Kidney (tissue), 14 donors: ENCODE data around the gene ANKDD1B. TPM values are rescaled to one million over a fixed set of nuclear protein-coding genes. Genes with fewer than 3 reads are reported as not detected.

Experiments
- DNase-seq, 5 donors: peaks; one replicate each; pipeline ENCODE4 v3.0.0-alpha.2; 2013 to 2020
- FAIRE-seq: peaks from 2 replicates; lab custom pipeline; 2012; peaks lifted over from hg19 to GRCh38; lab: Jason Lieb, UNC
- H3K27ac ChIP-seq, 2 donors: one replicate each; pipeline ENCODE4 v1.7.0; 2013; ENCODE audit warnings: low read depth in 2 of 2, low read length in 2 of 2, inconsistent platforms in 1 of 2
- H3K27me3 ChIP-seq: one replicate; pipeline ENCODE4 v1.7.1; 2013; ENCODE audit warnings: low read length, inconsistent platforms; ENCODE audit not compliant: control insufficient read depth, insufficient read depth
- H3K36me3 ChIP-seq, 3 donors: one replicate each; pipeline versions ENCODE4 v1.7.0 to v1.7.1; 2013; ENCODE audit warnings: low read length in 3 of 3, control low read depth in 1 of 3, inconsistent platforms in 1 of 3; ENCODE audit not compliant: insufficient read depth in 3 of 3, control insufficient read depth in 2 of 3
- H3K4me1 ChIP-seq, 3 donors: one replicate each; pipeline versions ENCODE4 v1.7.0 to v1.7.1; 2013; ENCODE audit warnings: low read length in 3 of 3, inconsistent platforms in 1 of 3, low read depth in 1 of 3; ENCODE audit not compliant: control insufficient read depth in 2 of 3, insufficient read depth in 2 of 3
- H3K4me3 ChIP-seq, 3 donors: one replicate each; pipeline versions ENCODE4 v1.7.0 to v1.8.1; 2013; ENCODE audit warnings: low read length in 3 of 3, control low read depth in 1 of 3, inconsistent platforms in 1 of 3
- H3K9ac ChIP-seq, 3 donors: one replicate each; pipeline versions ENCODE4 v1.7.0 to v1.7.1; 2013; ENCODE audit warnings: low read length in 3 of 3, control low read depth in 1 of 3, inconsistent platforms in 1 of 3
- H3K9me3 ChIP-seq, 3 donors: one replicate each; pipeline versions ENCODE4 v1.7.0 to v1.7.1; 2013; ENCODE audit warnings: low read length in 3 of 3, control low read depth in 1 of 3, inconsistent platforms in 1 of 3; ENCODE audit not compliant: control insufficient read depth in 2 of 3, insufficient read depth in 1 of 3
- intact Hi-C: fragments of 100-400 bp; cut with DNase I; formaldehyde crosslinking; loops from one replicate; pipeline ENCODE4 v1.11.1; 2022
- polyA plus RNA-seq: library from polyadenylated mRNA; stranded (reverse); fragments of 350-450 nt; fragmentation: Illumina TruSeq; extraction: RNeasy Lipid Tissue Mini Kit (QIAGEN cat#74804); gene quantifications from one replicate; pipeline ENCODE4 v1.2.3, GENCODE V29; 2014; ENCODE audit warnings: low read depth, low replicate concordance; ENCODE audit not compliant: insufficient read depth
- total RNA-seq: library from RNA; stranded (reverse); fragmentation: NEBNext Ultra II Directional; extraction: Animal tissue kit (Norgen Biotek cat#: 25700); gene quantifications from one replicate; pipeline ENCODE4 v1.2.1, GENCODE V29; 2021
- TF ChIP-seq, protein P1 (sequence below): IDR thresholded peaks from 3 replicates; pipeline ENCODE4 v1.5.1; 2012; ENCODE audit warnings: mild to moderate bottlenecking, moderate library complexity, borderline replicate concordance; ENCODE audit not compliant: insufficient read depth; ENCODE audit errors: extremely low read depth
- donor health status: control.
- donor health status: control.
- donor health status: control.
- donor health status: control.
- donor health status: control.
- donor health status: DM: yes; HTN: yes; CAD: no.
- donor health status: Normal renal cell carcinoma (clear cell type).

Gene ANKDD1B
- total and polyA plus RNA-seq, 2 donors from 2014 or later, result 2.3 to 3.1 TPM

DNA sequence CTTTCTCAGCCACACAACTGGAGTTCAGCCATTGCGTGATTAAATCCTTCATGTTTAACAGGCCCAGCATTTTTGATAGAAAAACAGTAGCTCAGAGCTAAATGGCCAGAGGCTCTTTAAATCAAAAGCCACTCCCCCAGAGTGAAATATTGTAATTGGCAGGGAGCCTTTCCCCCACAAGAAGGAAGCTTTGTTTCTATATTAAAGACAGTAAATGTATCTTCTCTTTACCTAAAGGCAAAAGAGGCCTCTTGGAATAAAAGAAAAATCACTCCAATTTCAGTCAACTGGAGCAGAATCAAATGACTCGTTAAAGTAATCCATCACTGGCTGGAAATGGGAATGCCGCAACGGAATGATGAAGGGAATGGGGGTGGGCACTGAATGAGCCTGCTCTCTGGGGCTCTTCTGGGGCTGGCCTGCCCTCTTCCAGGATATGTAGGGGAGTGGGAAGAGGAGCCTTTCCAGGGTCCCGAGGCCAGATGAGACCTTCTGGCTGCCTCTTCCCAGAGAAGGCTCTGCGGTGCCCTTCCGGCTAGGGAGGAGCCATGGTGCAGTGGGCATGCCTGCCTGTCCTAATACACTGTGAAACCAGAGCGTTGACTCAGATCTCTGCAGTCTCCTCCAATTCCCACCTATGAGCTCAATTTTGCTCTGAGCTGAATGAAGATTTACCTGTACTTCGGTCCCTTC, 45.2 kb downstream of the ANKDD1B start:
- H3K9ac ChIP-seq, result peak overlapping the region; percentile 23 to 58 (median 42)
- peak overlapping the region; percentile 70 to 79 (median 77) for H3K4me3 ChIP-seq
- no peaks in the 10 kb centered on the region for H3K36me3 ChIP-seq
- DNase-seq (peak; percentile 56 to 83 (median 68)), FAIRE-seq (no peak)
- intact Hi-C loops, result no loop called here
- H3K27me3 ChIP-seq, result no peaks in the 10 kb centered on the region
- peaks cover 0 to 2% (median 0%) of the 10 kb centered on the region in 3 donors for H3K4me1 ChIP-seq
- H3K9me3 ChIP-seq, result no peaks in the 10 kb centered on the region
- TF ChIP-seq, protein P1, sequence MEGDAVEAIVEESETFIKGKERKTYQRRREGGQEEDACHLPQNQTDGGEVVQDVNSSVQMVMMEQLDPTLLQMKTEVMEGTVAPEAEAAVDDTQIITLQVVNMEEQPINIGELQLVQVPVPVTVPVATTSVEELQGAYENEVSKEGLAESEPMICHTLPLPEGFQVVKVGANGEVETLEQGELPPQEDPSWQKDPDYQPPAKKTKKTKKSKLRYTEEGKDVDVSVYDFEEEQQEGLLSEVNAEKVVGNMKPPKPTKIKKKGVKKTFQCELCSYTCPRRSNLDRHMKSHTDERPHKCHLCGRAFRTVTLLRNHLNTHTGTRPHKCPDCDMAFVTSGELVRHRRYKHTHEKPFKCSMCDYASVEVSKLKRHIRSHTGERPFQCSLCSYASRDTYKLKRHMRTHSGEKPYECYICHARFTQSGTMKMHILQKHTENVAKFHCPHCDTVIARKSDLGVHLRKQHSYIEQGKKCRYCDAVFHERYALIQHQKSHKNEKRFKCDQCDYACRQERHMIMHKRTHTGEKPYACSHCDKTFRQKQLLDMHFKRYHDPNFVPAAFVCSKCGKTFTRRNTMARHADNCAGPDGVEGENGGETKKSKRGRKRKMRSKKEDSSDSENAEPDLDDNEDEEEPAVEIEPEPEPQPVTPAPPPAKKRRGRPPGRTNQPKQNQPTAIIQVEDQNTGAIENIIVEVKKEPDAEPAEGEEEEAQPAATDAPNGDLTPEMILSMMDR, result no peak
- H3K27ac ChIP-seq, result peak overlapping the region; percentile 0 to 25

- no peaks in the 10 kb centered on the region for H3K27me3 ChIP-seq
- H3K9me3 ChIP-seq, result no peaks in the 10 kb centered on the region
- no peak overlapping the region for H3K4me3 ChIP-seq
- FAIRE-seq, result no peak
- H3K27ac ChIP-seq, result no peak overlapping the region
- no peaks in the 10 kb centered on the region for H3K4me1 ChIP-seq
- TF ChIP-seq, protein P1, result no peak
- no peak for DNase-seq
- H3K36me3 ChIP-seq, result no peaks in the 10 kb centered on the region
- H3K9ac ChIP-seq, result no peak overlapping the region
- intact Hi-C loops, result no loop called here
These were observed 48.7 kb downstream of the ANKDD1B start for GRCh38 chr5:75659791-75660450.

GRCh38 chr5:75660678-75661465, 49.6 kb downstream of the ANKDD1B start:
- no peaks in the 10 kb centered on the region for H3K27me3 ChIP-seq
- TF ChIP-seq, protein P1, result no peak
- DNase-seq, result no peak
- no peaks in the 10 kb centered on the region for H3K36me3 ChIP-seq
- H3K9ac ChIP-seq, result no peak overlapping the region
- H3K4me3 ChIP-seq, result no peak overlapping the region
- H3K9me3 ChIP-seq, result no peaks in the 10 kb centered on the region
- peaks cover 0 to 4% (median 0%) of the 10 kb centered on the region in 3 donors for H3K4me1 ChIP-seq
- intact Hi-C loops, result no loop called here
- no peak for FAIRE-seq
- H3K27ac ChIP-seq, result no peak overlapping the region
